HL-60/S4 treated with phorbol 12-myristate 13-acetate at 8.2 ng/mL for 4 days and 3 days (cell line): Measurements from ENCODE around the gene MSL3.

Source experiments
- in situ Hi-C: fragments of 300-500 bp; cut with MboI; formaldehyde crosslinking; loops from 2 replicates; pipeline ENCODE4 v1.15.0; 2022; ENCODE audit warnings: low sequenced_read_pairs

MSL3 gene

DNA sequence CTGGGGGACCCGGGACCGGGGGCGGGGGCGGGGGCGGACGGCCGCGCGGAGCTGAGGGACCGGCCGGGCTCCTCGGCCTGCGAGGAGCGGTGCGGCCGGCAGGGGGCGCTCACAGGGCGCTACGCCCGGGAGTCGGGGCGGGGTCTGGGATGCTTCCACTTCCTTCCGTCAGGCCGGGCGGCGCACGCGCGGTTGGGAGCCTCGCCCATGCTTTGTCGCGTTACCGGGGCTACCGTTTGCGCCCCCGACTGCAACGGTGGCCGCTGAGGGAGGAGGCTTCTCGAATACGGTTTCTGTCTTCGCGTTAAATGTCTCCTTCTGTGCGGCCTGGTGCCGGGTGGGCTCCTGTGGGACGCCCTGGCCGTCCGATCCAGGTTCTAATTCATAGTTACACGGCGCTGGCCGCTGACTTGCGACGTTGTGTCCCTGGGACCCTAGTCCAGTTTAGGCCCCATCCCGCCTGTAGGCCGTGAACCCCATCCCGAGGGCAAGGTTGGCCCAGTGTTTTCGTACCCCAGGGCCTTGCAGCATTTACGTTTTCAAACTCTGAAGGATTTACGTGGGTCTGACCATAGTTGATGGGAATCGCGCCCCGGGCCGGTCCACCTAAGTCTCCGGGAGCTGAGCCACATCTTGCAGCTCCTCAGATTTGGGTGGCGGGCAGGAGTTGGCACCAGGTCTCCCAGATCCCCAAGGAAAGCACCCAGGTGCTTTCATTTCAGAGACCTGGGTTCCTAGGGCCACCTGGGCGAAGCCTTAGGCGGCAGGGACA is 549 bp downstream of the MSL3 start:
- in situ Hi-C loops: loop anchor here (25.0 kb wide), 2 partner anchors 221 to 646 kb away; partner anchors contain the start of gene HCCS

DNA sequence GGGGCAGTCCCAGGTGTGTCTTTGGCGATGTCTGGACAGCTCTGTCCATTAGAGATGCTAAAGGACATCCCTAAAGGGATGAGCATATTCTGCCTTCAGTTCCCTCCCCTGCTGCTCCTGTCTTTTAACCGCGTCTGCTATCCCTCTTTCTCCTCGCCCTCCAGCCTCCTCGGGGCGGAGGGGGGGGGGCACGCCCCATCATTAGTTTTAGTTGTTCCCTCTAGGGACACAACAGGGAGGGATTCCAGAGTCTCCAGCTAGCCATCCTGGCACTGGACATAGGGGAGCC is 1.1 kb downstream of the MSL3 start:
- in situ Hi-C loops: loop anchor here (25.0 kb wide), 2 partner anchors 222 to 647 kb away; partner anchors contain the start of gene HCCS

DNA sequence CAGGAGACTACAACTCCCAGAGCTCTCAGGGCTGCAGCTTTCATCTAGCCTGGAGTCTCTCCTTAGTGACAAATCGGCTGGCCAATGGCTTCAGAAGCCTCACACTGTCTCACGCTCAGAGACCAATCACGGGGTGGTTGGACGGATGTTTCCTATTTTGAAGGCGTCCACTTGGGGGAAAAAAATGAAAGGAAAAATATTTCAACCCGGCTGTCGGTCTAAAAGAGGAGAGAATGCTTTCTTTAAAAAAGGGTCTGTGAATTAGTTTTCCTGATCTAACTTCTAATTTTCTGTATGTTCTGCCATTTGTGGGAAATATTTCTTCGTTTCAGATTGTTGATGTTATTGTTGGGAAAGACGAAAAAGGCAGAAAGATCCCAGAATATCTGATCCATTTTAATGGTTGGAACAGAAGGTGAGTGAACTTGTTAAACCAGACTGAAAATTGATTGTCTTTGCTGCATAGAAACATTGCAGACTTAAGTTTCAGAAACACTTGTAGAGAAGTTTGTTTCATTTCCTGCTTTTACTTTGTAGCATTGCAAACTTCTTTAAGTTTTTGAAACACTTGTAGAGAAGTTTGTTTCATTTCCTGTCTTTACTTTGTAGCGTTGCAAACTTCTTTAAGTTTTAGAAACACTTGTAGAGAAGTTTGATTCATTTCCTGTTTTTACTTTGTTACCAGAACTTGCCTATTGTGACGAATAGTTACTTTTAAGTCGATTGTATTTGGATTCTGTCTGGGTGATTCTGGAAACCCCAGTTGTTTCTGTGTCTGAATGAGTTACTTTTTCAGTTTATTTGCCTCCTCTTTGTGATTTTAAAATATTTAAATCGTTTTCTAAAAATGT is 1.6 kb downstream of the MSL3 start:
- in situ Hi-C loops: loop anchor here (25.0 kb wide), 2 partner anchors 222 to 647 kb away; partner anchors contain the start of gene HCCS

DNA sequence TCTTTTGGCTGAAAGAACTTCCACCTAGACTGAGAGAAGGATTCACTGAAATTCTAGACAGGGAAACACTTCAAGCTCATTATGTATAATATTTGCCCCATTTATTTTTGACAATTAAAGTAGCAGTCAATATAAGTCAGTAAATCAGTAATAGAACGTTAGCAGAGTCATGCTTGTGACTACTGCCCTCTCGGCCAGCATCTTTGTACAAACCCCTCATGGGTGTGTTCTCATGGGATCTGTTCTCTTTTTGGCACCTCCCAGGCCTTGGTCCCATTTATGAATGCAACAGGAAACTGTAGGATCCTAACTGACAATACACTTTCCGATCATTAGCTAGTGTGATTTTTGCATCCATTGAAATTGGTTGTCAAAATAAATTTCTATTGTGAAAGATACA is 2.9 kb downstream of the MSL3 start:
- in situ Hi-C loops: loop anchor here (25.0 kb wide), 2 partner anchors 224 to 649 kb away; partner anchors contain the start of gene HCCS

DNA sequence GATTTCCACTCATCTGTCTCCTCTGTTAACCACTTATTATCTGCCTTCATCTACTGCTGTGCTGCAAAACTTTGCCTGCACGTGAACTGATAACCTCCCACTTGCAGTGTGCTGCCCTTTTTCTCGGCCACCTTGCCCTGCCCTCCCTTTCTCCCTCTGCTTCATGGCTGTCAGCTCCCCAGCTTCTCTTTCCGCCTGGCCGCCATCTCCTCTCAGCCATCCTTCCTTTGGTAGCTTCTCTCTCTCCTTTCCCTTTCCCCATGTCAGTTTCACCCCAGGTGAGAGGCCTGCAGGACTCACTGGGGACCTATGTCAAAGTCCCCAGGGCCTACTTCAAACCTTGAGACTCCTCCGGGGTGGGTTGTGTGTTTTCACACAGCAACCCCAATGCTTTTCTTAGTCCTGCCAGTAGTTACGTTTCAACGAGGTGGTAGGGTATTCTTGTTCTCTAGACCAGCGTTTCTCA is 6.6 kb downstream of the MSL3 start:
- in situ Hi-C loops: loop anchor here (25.0 kb wide), 2 partner anchors 227 to 652 kb away; partner anchors contain the start of gene HCCS

DNA sequence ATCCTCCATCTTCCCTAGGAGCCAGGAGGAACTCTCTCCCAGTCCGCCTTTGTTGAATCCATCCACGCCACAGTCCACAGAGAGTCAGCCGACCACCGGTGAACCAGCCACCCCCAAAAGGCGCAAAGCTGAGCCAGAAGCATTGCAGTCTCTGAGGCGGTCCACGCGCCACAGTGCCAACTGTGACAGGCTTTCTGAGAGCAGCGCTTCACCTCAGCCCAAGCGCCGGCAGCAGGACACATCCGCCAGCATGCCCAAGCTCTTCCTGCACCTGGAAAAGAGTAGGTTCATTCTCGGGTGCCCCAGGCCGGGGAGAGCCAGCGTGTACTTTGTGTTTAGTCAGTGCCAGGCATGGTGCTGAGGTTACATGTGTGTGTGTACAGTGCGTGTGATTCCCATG is 7.4 kb downstream of the MSL3 start:
- in situ Hi-C loops: loop anchor here (25.0 kb wide), 2 partner anchors 228 to 653 kb away; partner anchors contain the start of gene HCCS

DNA sequence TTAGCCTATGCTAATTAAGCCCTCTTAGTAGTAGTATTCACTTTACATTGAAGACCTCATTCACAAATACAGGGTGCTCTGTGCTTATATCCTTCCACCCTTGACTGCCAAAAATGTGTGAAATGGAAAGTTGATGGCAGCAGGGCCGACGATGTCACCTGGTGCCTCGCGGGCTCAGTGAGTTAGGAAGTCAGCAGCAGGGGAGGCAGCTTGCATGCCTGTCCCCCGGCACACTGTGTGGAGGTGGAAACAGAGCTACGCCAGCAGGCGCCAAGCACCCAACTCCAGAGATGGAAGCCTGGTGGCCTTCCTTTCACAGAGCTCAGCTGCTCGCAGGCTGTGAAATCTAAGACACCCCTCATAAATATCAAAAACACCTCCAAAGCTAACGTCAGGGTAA is 8.4 kb downstream of the MSL3 start:
- in situ Hi-C loops: loop anchor here (25.0 kb wide), 2 partner anchors 229 to 654 kb away; partner anchors contain the start of gene HCCS

DNA sequence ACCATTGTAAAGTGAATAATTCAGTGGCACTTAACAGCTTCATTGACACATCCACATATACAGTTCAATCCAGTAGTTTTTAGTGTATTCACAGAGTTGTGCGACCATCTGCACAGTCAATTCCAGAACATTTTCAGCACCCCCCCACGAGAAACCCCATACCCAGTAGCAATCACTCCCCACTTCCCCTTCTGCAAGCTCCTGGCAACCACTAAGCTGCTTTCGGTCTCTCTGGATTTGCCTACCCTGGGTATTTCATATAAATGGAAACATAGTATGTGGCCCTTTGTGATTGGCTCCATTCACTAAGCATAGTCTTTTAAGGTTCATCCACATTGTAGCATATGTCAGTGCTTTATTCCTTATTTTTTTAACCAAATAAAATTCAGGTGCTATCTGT is 10.0 kb downstream of the MSL3 start:
- in situ Hi-C loops: loop anchor here (25.0 kb wide), 2 partner anchors 231 to 656 kb away; partner anchors contain the start of gene HCCS

DNA sequence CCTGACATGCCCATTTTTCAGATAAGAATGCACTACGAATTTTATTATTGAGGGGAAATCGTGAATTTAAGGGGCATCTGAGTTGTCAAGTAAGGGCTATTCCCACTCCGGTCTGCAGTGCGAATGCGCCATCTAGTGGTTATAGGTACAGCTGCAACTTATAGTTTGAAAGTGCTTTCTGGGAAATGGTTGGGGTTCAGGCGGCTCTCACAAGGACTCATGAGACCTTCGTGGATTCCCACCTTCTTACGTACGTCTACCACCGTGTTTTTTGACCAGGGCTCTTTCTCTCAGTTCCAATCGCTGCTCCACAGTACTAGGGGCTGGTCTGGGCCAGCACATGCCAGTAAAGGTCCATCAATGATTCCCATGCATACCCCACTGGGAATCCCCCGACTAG is 12.3 kb downstream of the MSL3 start:
- in situ Hi-C loops: loop anchor here (25.0 kb wide), 2 partner anchors 233 to 658 kb away; partner anchors contain the start of gene HCCS

DNA sequence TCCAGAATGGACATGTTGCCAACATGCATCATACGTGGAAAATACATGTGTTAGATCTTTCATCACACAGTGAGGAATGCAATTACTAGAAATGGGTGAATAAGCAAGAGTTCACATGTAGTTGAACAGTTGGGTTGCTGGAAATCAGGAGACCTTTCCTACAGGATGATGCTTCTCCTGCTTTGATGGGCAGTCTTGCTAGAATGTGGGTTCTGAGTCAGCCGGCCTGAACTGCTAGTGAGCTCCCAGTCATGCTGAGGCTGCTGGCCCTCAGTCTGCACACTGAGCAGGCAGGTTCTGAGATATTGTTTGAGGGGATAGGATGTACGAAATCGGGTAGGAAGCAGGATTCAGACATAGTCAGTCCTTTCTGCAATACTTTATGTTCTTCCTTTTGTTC is 20.2 kb downstream of the MSL3 start:
- in situ Hi-C loops: no loop called here

DNA sequence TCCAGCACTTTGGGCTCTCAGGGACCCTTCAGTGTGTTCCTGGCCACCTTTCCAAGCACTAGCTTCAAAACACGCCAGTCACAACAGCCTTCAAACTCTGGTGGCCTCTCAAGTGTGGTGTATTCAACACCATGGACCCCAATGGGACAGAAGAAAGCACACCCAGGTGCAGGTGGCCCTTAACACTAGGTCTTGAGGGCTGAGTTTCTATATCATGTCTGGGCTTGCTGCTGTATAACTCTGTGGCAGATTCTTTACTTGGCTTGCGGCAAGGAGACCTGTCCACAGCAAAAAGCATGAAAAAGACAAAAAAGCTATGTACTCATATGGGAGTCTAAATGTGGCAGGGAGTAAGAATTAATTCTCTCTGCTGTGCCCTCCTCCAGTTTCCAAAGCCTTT is 23.1 kb downstream of the MSL3 start:
- in situ Hi-C loops: no loop called here

DNA sequence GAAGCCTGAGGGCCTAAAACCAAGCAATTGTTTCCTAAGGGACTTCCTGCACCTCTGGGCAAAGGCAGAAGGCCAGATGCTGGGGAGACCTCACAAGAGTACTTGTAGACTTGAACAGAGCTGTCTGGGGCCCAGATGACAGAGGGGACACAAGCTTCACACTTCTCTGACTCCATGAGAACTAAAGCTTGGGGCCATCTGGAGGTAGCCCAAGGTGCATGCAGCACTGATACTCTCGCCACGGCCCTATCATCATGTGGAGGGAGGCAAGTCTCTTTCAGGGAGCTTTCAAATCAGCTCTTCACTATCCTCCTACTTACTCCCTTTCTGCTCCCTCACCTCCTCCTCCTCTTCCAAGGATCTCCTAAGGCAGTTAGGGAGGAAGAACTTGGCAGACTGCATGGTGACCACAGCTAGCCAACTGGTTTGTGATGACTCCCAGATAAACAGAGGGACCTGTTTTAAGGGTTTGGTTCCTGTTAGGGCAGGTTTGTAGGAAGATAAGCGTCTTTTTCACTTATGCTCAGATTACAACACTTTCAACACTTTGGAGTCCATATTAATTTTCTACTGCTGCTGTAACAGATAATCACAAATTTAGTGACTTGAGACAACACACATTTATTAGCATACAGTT is 23.8 kb downstream of the MSL3 start:
- in situ Hi-C loops: no loop called here

DNA sequence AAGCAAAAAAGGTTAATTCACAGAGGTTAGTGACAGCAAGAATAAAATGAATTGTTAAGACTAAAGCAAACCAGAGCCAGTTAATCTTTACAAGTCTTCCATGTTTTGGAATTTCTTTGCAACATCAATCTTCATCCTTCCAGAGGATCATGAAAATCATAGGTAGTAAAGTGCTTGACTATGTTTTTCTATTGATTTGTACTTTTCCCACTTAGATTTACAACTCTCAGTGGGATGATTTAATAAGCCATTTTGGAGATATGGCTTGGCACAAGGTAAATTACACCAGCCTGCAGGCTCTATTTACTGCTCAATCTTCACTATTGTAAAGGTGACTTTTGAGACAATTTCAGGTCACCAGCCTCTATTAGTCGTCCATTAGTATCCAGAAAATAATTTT is 26.5 kb downstream of the MSL3 start:
- in situ Hi-C loops: no loop called here

DNA sequence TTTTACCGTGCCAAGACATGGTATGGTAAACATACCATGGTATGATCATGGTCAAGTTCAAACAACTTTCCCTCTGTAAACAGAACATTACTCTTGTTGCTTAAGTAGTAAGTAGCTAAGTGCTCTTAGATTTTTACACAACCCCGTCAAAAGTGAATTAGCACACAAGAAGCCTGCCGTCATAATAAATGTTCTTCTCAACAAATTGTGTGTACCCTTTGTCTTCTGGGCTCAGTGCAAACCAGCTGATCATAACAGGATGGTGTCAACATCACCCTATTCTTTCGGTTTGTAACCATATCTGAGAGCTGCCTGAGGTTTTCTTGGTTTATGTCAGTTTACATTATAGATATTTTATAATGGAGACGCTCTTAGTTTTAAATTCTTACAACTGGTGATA is 28.8 kb downstream of the MSL3 start:
- in situ Hi-C loops: no loop called here

DNA sequence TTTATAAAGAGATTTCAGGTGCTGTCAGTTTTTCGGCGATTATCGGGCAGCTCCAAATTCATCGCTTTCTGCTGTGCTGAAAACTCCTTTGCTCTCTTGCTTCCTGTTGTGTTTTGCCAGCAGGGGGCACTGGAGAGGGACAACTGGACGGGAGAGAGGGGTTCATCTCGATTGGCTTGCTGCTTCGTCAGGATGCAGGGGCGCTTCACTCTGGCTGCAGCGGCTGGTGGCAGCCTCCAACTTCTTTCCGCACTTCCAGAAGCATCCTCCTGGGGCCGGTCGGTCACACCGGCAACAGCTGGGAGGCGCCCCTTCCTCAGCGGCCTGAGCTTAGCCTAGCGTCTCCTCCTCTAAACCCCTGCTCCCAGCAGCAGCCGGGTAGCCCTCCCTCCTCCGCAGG is 29.5 kb downstream of the MSL3 start:
- in situ Hi-C loops: no loop called here

DNA sequence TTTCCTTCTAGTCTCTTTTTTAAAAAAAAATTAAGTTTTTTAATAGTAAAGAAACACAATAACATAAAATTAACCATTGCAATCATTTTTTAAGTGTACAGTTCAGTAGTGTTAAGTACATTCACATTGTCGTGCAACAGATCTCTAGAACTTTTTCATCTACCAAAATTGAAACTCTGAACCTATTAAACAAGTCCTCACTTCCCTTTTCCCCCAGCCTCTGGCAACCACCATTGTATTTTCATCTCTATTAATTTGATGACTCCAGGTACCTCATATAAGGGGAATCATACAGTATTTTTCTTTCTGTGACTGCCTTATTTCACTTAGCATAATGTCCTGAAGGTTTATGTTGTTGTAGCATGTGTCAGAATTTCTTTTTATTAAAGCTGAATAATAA is 31.8 kb downstream of the MSL3 start:
- in situ Hi-C loops: no loop called here

DNA sequence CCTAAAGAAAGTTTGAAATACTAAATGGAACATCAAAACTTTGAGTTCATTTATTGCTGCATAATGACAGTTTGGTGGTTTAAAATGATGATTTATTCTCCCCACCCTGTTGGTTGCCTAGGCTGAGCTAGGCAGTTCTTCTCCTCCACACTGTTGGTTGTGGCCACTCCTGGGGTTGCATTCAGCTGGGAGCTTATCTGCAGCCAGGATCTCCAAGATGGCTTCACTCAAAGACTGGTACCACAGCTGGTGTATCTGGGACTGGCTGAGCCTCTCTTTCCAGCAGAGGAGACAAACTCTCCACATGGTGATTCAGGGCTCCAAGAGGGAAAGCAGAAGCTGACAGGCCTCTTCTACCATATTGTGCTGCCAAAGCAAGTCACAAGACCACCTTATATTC is 33.1 kb downstream of the MSL3 start:
- in situ Hi-C loops: no loop called here

DNA sequence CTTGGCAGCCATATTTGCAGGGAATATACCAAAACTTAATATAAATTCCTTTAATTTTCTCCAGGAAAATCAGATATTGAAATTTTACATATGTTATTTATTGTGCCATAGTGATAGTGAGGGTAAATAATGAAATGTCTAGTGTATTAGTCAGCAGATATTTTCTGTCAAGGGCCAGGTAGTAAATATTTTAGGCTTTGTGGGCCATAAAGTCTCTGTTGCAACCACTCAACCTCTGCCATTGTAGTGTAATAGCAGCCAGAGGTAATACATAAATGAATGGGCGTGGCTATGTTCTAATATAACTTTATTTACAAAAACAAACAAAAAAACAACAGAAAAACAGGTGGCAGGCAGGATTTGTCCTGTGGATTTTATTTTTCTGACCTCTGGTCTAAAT is 33.5 kb downstream of the MSL3 start:
- in situ Hi-C loops: no loop called here

DNA sequence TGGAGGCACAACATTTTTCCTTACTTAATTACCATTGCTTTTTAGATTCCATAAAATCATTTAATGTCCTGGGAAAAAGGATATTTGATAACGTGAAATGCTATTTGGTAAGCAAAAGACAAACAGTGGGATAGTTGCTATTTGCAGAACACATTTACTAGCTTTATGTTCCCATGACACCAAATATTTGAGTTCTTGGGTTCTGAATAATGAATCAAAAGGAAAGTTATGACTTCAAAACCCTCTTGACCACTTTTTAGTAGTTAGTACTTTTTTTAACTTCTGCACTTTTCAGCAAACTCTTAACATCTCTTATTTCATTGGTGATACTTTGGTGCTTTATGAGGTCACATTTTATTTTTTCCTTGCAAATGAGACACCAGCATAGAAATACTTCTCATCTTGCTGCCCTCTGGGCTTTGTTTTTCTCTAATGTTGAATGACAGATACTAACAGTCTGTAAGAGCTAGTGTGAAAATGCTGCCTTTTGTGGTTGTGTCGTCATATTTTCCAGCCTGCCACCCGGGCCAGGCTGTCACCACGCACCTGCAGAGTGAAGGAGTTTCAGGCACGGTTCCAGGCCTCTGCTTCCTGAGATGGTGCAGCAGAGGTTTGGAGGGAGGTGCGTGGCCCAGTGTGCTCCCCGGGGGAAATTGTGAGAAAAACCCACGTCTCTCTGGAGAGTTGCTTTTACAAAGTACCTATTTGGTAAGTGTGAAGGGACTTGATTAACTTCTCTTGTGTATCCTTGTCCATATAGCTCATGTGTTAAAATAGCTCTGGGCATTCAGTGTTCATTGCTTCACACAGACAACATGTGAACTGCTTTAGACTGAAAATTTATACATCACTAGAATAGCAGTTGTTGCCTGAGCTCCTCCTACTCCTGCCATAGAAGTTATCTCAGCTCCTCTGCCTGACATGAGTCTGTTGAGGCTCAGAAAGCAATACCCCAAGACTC is 34.7 kb downstream of the MSL3 start:
- in situ Hi-C loops: no loop called here

DNA sequence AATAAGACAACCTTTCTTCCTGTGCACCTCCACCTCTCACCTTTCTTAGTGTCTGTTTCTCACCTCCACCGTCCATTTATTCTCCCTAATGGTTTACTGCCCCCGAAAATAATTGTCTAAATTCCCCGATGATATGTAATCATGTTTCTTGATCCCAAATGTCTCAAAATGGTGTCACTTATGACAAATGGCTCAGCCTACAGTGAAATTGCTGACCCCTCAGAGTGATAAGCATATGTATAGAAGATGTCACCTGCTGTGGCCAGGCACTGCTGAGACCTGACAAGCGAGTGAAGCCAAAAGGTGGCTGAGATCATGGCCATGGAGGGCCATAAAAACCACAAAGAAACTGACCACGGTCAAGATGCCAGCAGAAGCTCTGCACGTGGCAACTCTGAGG is 35.7 kb downstream of the MSL3 start:
- in situ Hi-C loops: no loop called here
